T-helper 1 cell treated with Interleukin-12 subunit alpha and Interleukin-12 subunit beta and Interleukin-4 antibody, amounts not matched to agents 30 ng/mL and 1 ng/mL, for 36 hours (primary cell): ENCODE results near the gene ZNG1F. TPM values are rescaled to one million over a fixed set of nuclear protein-coding genes. Genes with fewer than 3 reads are reported as not detected.
"Not testable (repeated sequence)": the region's sequence is repeated elsewhere in the genome, so short reads cannot be mapped to it uniquely, and the experiment has no call there.

Experiments used
- intact Hi-C: fragments of 100-400 bp; cut with micrococcal nuclease; formaldehyde crosslinking; loops from one replicate; pipeline ENCODE4 v1.15.1; 2024
- total RNA-seq: library from RNA; stranded (reverse); gene quantifications from 2 replicates; pipeline ENCODE4 v1.2.3, GENCODE V29; 2022

Gene ZNG1F
- total RNA-seq, 1 donor from 2014 or later = 7.6 TPM

DNA sequence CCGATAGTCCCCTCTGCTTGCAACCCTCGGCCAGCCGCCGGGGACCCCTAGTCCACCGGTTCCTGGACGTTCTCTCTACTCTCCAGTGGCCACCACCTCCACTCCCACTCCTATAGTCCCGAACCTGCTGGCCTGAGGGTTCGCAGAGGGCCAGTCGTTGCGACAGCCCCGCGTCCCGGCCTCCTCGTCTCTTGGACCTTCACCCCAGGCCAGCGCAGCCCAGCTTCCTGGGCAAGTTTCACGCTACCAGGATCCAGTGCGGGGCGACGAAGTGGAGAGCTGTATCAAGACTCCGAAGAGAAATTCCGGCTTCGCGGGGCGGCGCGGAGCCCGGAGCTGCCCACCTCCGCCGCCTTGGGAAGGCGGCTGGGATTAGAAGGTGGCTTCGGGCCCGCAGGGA is 65.7 kb downstream of the ZNG1F start:
- intact Hi-C loops = not testable (repeated sequence)

DNA sequence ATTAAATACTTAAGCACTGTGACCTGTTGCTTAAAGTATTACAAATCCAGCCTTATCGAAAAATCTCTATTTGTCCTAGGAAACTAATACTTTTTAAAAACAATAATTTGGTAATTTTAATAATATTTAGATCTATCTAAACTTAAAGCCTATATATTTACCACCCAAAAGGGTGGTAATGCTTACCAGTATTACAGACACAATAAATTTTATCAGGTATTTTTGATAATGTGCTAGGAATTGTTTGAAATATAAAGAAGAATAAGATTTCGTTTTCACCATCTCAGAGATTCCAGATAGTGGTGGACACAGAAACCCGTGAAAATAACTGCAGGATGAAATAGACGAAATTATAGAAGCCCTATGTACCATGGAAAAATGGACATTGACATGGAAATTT is 68.4 kb downstream of the ZNG1F start:
- intact Hi-C loops = not testable (repeated sequence)

DNA sequence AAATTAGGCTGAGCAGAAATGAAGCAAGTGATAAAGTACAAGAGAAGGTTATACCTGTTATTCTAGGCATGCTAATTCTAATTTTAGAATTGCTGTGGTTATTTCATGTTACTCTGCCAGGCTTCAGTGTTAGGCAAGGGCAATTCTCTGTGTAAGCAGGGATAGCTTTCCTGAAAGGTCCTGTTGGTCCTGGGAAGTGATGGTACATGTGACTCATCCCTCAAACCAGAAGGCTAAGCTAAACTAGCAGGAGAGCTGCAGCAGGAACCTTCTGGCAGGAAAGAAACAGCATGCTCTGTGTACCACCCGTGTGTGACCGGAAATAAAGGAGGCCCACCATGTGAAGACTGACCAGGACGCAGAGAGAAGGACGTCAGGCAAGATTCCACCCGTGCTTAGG is 69.4 kb downstream of the ZNG1F start:
- intact Hi-C loops = not testable (repeated sequence)

- intact Hi-C loops = not testable (repeated sequence)
Observed at GRCh38 chr9:41119311-41119710, 69.8 kb downstream of the ZNG1F start.

- intact Hi-C loops = not testable (repeated sequence)
Observed at GRCh38 chr9:41113348-41113747, 75.8 kb downstream of the ZNG1F start.

DNA sequence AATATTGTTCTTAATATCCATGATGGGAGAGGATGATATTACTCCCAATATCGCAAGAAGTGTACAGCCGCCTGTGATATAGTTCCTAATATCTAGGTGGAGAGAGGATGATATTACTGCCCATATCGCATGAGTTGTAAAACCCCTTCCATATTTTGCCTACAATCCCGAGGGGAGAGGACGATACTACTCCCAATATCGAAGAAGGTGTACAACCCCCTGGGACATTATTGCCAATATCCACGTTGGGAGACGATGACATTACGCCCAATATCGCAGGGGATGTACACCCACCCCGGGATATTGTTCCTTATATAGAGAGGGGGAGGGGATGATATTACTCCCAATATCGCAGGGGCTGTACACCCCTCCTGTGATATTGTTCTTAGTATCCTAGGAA is 77.7 kb downstream of the ZNG1F start:
- intact Hi-C loops = not testable (repeated sequence)

DNA sequence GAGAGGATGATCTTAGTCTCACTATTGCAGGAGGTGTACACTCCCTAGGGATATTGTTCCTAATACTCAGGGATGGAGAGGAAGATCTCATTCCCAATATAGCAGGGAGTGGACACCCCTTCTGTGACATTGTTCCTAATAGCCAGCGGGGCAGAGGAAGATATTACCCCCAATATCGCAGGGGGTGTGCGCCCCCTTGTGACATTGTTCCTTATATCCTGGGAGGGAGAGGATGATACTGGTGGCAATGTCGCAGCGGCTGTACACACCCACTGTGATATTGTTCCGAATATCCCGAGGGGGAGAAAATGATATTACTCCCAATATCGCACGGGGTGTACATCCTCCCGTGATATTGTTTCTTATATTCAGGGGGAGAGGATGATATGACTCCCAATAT is 78.2 kb downstream of the ZNG1F start:
- intact Hi-C loops = not testable (repeated sequence)

DNA sequence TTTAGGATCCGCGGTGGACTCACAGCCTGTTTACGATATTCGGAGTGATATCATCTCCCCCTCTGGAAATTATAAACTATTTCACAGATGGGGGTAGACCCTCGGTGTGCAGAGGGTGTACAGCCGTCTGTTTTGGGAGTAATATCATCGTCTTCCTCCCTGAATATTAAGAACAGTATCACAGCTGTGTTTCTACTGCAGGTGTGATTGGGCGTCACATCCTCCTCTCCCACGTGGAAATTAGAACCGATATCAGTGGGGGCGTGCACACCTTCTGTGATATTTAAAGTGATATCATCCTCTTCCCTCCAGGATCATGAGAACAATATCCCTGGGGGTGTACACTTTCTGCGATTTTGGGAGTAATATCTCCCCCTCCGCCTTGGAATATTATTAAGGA is 79.9 kb downstream of the ZNG1F start:
- intact Hi-C loops = not testable (repeated sequence)

GRCh38 chr9:41108816-41109215 is 80.3 kb downstream of the ZNG1F start:
- intact Hi-C loops = not testable (repeated sequence)

GRCh38 chr9:41106472-41107116 is 82.5 kb downstream of the ZNG1F start:
- intact Hi-C loops = not testable (repeated sequence)

DNA sequence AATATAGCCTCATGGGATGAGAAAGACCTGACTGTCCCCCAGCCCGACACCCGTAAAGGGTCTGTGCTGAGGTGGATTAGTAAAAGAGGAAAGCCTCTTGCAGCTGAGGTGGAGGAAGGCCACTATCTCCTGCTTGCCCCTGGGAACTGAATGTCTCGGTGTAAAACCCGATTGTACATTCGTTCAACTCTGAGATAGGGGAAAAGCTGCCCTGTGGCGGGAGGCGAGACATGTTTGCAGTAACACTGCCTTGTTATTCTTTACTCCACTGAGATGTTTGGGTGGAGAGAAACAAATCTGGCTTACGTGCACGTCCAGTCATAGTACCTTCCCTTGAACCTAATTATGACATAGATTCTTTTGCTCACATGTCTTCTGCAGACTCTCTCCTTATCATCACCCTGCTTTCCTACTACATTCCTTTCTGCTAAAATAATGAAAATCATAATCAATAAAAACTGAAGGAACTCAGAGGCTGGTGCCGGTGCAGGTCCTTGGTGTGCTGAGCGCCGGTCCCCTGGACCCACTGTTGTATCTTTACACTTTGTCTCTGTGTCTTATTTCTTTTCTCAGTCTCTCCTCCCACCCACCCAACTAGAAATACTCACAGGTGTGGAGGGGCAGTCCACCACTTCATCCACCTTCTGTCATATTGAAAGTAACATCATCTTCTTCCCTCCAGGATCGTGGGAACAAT is 83.4 kb downstream of the ZNG1F start:
- intact Hi-C loops = not testable (repeated sequence)

GRCh38 chr9:41104542-41104941 is 84.6 kb downstream of the ZNG1F start:
- intact Hi-C loops = not testable (repeated sequence)

DNA sequence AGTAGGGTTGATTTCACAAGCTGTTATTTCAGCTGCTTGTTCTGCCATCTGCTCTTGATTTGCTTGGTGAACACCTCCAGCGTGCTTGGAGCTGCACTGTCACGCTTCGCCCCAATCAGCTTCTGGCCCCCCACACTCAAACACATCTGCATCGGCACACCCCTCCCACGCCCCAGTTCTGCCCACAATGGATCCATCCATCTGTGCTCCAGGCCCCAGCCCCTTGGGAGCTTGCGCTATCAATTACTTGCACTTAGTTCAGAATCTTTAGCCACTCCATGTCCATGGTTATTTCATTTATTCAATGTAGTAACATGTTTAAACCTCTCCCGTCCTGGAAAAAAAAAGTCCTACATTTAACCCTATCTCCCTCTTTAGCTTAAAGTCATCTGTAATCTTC is 88.6 kb downstream of the ZNG1F start:
- intact Hi-C loops = not testable (repeated sequence)

DNA sequence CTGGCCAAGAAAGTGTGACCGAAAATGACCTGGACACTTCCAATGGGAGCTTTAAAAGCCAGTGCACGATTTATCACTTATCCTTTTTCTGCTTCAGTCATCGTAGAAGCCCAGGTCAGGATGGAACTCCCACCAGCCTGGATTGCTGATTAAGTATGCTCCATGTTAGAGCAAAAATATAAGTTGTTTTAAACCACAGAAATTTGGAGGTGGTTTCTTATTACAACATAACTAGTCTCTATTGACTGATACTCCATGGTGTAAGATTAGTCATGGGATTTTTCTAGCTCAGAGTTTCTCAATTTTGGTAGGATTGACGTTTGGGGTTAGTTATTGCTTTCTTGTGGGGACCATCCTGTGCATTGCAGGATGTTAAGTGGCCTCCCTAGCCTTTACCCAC is 90.4 kb downstream of the ZNG1F start:
- intact Hi-C loops = not testable (repeated sequence)

DNA sequence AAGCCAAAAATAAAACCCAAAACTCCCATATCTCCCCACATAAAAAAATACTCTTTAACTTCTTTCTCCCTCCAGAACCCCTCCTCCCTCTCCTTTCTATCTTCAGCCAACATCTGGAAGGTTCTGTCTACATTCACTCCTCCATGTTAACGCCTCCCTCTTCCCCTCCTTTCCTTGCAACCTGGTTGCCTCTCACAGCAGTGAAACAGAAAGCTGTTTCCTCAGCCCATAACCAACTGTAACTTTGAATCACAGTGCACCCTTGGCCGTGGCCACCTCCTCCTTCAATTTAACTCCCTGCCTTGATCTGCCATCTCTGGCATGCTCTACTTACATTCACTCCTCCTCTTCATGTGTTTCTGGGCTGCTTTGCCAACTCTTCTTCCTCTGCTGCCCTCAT is 94.1 kb downstream of the ZNG1F start:
- intact Hi-C loops = not testable (repeated sequence)

DNA sequence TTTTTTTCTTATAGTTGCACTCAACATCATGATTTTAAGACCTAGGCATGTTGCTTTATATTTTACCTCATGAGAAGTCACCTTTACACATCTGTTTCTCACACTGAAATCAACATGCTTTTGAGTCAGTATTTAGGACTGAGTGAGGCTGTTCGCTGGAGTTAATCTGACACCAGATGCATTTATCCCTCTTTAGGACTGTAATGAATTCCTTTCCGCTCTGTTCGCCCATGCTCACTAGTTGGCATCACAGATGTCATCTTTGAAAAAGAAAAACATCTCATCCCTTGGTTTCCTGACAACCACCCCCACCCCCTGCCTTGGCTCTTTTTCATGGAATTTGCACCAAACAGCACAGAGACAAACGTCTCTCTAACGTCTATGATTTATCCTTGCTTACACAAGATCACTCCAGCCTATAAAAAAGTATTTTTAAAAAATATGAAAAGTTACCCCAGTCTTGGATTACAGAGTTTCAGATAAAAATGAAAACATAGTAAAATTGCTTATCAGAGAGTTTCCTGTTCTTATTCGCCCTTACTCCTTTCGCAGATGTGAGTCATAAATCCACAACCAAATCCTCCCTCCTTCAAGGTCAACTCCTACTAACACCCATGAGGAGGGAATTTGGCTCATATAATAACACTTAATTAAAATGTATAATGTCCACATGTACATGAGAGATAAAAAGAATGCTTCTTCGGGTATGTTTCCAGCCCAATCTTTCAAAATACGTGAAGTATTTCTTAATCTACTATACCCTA is 94.9 kb downstream of the ZNG1F start:
- intact Hi-C loops = not testable (repeated sequence)

DNA sequence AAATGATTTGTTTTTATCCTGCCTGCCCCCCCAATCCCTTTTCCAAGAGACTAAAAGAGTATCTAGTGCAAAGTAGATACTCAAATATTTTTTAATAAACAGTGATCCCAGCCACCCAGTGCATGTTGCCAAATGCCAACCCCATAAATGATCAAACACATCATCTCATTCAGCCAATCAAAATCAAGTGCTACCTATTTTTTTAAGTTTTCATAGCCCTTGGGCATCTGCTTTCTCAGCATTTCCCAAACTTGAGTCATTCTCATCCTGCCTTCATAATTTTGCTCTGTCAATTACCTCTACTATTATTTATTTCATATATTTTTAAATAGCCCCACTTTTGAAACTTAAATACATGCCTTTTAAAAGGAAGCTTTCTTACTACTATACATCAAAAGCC is 98.2 kb downstream of the ZNG1F start:
- intact Hi-C loops = not testable (repeated sequence)

GRCh38 chr9:41090386-41090785 is 98.7 kb downstream of the ZNG1F start:
- intact Hi-C loops = not testable (repeated sequence)

DNA sequence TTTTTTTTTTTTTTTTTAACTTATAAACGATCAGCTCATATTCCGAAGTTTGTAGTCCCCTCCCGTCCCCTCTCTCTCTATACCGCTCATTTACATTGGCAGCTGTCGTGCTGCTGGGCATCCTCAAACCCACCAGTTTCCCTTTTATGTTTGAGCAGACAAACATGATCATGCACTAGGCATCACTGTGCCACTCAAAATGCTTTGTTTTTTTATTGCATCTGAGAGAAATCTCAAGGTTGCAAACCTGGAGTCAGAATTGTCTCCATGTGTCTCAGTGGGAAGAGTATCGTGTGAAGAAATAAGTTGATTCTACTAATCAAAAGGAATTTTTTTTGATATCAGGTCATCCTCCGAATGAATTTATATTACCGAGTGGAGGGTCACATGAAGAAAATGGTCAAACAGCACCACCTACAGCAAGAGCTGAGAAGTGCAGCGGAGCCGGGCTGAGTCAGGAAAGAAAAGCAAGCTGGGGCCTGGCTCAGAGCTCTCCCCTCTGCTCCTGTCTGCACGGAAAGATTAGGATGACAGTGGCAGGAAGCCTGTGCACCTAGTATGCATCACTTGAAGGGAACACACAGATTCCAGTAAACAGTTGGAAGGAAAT is 100.6 kb downstream of the ZNG1F start:
- intact Hi-C loops = not testable (repeated sequence)

- intact Hi-C loops = not testable (repeated sequence)
Observed at GRCh38 chr9:41087929-41088328, 101.2 kb downstream of the ZNG1F start.

DNA sequence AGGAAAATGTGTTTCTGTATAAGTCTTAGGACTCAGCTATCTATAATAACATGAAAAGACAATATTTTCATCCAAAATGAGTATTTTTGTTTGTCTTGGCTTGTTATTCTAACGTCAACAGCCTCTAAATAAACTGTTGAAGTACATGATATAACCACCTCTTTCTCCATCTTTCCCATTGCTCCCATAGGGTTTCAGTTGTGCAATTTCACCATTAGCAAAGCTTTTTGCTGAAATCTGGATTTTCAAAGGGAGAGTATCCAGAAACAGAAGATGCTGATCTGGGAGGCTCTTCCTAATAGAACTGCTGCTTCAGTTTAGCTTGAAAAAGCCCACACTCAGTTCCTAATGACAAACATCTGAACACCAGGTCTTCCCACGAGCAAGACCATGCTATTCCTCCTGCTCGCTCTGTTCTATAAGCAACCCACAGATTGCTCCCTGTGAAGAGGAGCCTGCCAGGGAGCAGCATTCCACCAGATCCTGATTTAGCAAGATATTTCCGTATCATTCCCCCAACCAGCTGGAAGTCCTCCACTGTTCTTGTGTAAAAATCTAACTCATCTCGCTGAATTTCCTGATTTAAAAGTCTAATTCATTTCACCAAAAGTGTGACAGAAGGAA is 101.8 kb downstream of the ZNG1F start:
- intact Hi-C loops = not testable (repeated sequence)
